Adrenal gland (tissue), 12 donors: Measurements from ENCODE around the gene MEF2C. TPM values are rescaled to one million over a fixed set of nuclear protein-coding genes. Genes with fewer than 3 reads are reported as not detected.

Experiments
- DNase-seq, 7 donors: peaks; one replicate each; pipeline ENCODE4 v3.0.0-alpha.2; 2019 to 2020
- H3K27ac ChIP-seq, 5 donors: fragments of 200-600 bp; sonication (generic) in 4 of 5; 1 replicate in 3 of 5; 2 replicates in 2 of 5; pipeline versions ENCODE4 v1.5.1 to v1.8.0; 2016 to 2020; ENCODE audit warnings: mild to moderate bottlenecking in 1 of 5
- H3K27me3 ChIP-seq: fragments of 200-600 bp; 2 replicates; pipeline ENCODE4 v1.8.0; 2021
- H3K36me3 ChIP-seq, 2 donors: fragments of 200-600 bp; replicated peaks in 1 of 2; 1 replicate in 1 of 2; 2 replicates in 1 of 2; pipeline versions ENCODE4 v1.5.1 to v1.8.0; 2018 to 2022
- H3K4me1 ChIP-seq, 2 donors: fragments of 200-600 bp; replicated peaks in 1 of 2; 1 replicate in 1 of 2; 2 replicates in 1 of 2; pipeline versions ENCODE4 v1.5.1 to v1.8.0; 2018 to 2021
- H3K4me3 ChIP-seq, 4 donors: fragments of 200-600 bp; sonication (generic) in 3 of 4; one replicate each; pipeline ENCODE4 v1.5.1; 2016 to 2018
- H3K9me3 ChIP-seq, 3 donors: fragments of 200-600 bp; sonication (generic) in 1 of 3; replicated peaks in 1 of 3; 1 replicate in 2 of 3; 2 replicates in 1 of 3; pipeline versions ENCODE4 v1.5.1 to v1.8.0; 2016 to 2021
- POLR2A ChIP-seq, 2 donors: fragments of 450-650 bp; IDR thresholded peaks; one replicate each; pipeline ENCODE4 v1.6.1; 2017; ENCODE audit warnings: antibody characterized with exemption in 2 of 2, mild to moderate bottlenecking in 2 of 2, moderate library complexity in 1 of 2
- WGBS, 4 donors: extraction: QIAGEN DNeasy Blood & Tissue Kit in 2 of 4; methylation state at CpG; one replicate each; pipeline versions ENCODE4 v1.1.5 to v1.1.7; 2013 to 2017; 5-methylcytosine and 5-hydroxymethylcytosine counted together
- intact Hi-C, 2 donors: fragments of 100-400 bp; cut with DNase I; formaldehyde crosslinking; loops; one replicate each; pipeline versions ENCODE4 v1.14.1 to v1.15.0; 2022 to 2023
- polyA plus RNA-seq, 3 donors: library from polyadenylated mRNA; stranded (reverse); fragments of 200-250 nt in 2 of 3; fragments of 350-450 nt in 1 of 3; fragmentation: Illumina TruSeq in 1 of 3; extraction: RNeasy Lipid Tissue Mini Kit (QIAGEN cat#74804) in 1 of 3; gene quantifications; one replicate each; pipeline ENCODE4 v1.2.3, GENCODE V29; 2013 to 2014
- total RNA-seq, 9 donors: library from RNA; depleted of rRNA in 4 of 9; stranded (reverse); fragments of >200 nt in 4 of 9; fragments of 120-200 nt in 1 of 9; fragmentation: NEBNext Ultra II Directional in 1 of 9; extraction: Animal tissue kit (Norgen Biotek cat#: 25700) in 1 of 9; gene quantifications; one replicate each; pipeline versions ENCODE4 v1.1.0 to v1.2.4, GENCODE V29; 2013 to 2023
- TF ChIP-seq, protein P1 (sequence below), 6 experiments: fragments of 450-650 bp in 4 of 6; fragments of 200-600 bp in 2 of 6; sonication (generic) in 1 of 6; IDR thresholded peaks; 1 replicate in 5 of 6; 2 replicates in 1 of 6; pipeline versions ENCODE4 v1.5.1 to v1.8.0; 2016 to 2021; ENCODE audit warnings: antibody characterized with exemption in 6 of 6, mild to moderate bottlenecking in 2 of 6, moderate library complexity in 1 of 6
- donor health status: healthy with polysubstance abuse.
- donor health status: Bipolar disorder and iron deficiency.
- donor health status: DM: yes; HTN: yes; CAD: no.
- donor health status: DM: no; HTN: no; CAD: no.
- donor health status: DM: no; HTN: no; CAD: no.
- donor health status: DM: yes; HTN: yes; CAD: no.

MEF2C gene
- total and polyA plus RNA-seq, 12 donors, result 26.8 to 172 (median 69.2) TPM

DNA sequence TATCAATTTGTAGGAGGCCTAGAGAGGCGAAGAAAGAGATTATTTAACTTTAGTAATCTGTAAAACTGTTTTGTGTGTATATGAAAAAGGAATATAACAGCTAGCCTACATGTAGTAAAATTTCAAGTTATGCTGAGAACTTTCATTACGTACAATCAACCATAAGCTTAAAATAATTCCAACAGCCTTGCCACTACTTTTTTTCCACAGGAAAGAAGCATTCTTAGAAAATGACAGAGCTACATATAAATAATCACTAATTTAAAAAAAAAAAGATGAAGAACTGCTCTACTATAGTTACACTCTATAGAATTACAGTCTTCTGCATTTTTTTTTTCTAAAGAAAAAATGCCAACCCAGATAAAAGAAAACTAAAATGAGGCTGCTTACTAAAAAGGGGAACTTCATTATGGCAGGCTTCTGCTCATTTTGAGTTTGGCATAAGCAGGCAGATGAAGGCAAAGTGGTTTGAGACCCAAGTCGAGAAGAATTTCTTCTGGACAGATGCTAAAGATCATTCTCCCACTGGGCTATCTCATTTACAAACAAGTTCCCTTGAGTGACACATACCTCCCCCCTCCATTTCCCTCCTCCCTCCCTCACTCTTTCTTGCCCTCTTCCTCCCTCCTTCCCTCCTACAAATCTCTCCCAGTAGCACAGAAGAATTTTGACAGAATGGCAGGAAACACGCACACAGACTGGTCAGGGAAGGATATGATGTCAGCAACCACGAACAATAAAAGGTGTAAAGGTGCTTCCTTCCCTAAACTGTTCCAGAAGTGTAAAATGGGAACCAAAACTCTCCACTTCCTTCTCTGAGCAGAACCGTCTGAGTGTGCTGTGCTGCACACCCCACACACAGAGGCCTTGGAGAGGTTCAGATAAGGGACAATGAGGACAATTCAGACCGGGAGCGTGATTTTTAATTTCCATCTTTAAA, 56.1 kb downstream of the MEF2C start:
- peak; percentile 48 to 85 (median 59) for DNase-seq
- intact Hi-C loops, result no loop called here
- peak overlapping the region in 1 of 4 donors; percentile 46 for H3K4me3 ChIP-seq

DNA sequence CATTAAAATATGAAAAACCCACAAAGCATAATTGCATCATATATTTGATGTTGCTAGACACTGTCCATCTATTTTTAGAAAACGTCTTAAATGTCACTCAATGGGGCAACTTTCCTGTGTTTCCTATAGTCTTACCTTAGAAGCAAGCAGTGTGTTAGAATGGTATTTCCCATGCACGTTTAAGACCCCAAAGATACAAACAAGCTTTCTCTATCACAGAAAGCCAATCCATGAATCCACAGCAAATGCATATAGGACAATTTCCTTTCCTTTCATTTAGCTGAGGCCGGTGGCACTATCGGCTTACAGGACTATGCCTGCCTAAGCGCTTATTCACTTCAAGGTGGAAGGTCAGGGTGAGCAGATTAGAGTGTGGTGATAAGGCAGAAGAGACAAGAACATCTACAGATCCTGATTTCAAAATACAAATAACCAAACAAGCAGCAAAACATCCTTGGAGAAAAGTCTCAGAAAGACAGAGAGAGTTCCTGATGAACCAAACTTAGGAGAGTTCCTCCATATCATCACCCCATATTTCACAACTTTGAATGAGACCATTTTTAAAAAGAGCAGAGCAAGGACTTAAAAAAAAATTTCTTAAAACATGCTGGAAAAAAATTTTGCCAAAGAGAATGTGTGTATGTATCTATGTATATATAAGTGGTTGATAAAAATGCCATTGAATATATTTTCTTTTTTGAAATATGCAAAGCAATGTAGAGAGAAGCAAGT, 57.2 kb downstream of the MEF2C start:
- intact Hi-C loops, result no loop called here
- 18 to 30% (median 25%) methylated on average over 5 of the region's 5 CpGs for WGBS, 4 donors

More for the DNA sequence above, 56.1 kb downstream of the MEF2C start:
- Histone ChIP-seq H3K4me1 (peaks cover 45 to 86% of the 10 kb centered on the region in 2 donors), H3K27ac (peak overlapping the region; percentile 24 to 92 (median 79)), H3K27me3 (no peaks in the 10 kb centered on the region), H3K36me3 (peaks cover 0 to 19% of the 10 kb centered on the region in 2 donors), H3K9me3 (no peaks in the 10 kb centered on the region)
- TF ChIP-seq, protein P1, sequence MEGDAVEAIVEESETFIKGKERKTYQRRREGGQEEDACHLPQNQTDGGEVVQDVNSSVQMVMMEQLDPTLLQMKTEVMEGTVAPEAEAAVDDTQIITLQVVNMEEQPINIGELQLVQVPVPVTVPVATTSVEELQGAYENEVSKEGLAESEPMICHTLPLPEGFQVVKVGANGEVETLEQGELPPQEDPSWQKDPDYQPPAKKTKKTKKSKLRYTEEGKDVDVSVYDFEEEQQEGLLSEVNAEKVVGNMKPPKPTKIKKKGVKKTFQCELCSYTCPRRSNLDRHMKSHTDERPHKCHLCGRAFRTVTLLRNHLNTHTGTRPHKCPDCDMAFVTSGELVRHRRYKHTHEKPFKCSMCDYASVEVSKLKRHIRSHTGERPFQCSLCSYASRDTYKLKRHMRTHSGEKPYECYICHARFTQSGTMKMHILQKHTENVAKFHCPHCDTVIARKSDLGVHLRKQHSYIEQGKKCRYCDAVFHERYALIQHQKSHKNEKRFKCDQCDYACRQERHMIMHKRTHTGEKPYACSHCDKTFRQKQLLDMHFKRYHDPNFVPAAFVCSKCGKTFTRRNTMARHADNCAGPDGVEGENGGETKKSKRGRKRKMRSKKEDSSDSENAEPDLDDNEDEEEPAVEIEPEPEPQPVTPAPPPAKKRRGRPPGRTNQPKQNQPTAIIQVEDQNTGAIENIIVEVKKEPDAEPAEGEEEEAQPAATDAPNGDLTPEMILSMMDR (IDR thresholded peaks at IDR 0.05), result no peak
- peak in 1 of 2 donors; percentile 69 for TF ChIP-seq POLR2A (IDR thresholded peaks at IDR 0.05)
- 23 to 30% (median 29%) methylated on average over 8 of the region's 8 CpGs for WGBS, 4 donors

DNA sequence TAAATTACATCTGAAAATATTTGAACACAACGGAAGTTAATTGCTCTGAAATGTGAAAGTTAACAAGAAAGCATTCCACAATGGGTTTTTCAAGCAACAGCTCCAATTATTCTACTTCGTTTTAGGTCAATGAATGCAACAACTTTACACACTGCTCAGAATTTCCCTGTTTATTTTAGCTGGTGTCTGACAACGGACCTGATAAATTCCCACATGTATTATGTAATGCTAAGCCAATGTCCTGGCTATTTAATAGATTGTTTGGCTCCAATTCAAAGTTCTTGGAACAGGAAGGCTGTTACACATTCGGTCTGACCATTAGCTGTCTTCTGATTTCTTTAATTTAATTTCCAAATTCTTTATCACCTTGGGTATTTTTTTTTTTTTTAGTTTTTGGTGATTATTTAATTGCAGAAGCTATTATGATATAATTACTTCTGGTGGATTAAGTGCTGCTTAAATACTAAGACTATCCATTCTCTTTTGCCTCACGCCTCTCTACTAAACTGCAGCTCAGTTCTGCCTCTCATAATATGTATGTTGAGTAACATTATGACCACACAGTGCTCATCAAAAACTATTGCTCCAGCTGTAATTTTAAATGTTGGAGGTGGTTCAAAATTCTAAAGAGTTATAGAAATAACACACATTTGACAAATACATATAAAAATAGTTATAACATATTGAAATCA, 57.9 kb downstream of the MEF2C start:
- 14 to 16% (median 15%) methylated on average over 5 of the region's 5 CpGs for WGBS, 4 donors
- no peaks in the 10 kb centered on the region for H3K27me3 ChIP-seq
- peaks cover 0 to 20% of the 10 kb centered on the region in 2 donors for H3K36me3 ChIP-seq
- peak overlapping the region; percentile 24 to 92 (median 79) for H3K27ac ChIP-seq
- H3K4me3 ChIP-seq, result peak overlapping the region in 1 of 4 donors; percentile 46
- peak in 1 of 7 donors; percentile 18 for DNase-seq
- intact Hi-C loops, result no loop called here
- no peaks in the 10 kb centered on the region for H3K9me3 ChIP-seq
- TF ChIP-seq, protein P1 (IDR thresholded peaks at IDR 0.05), result peak in 1 of 6 experiments; percentile 6
- peak in 1 of 2 donors; percentile 54 for TF ChIP-seq POLR2A (IDR thresholded peaks at IDR 0.05)
- peaks cover 45 to 67% of the 10 kb centered on the region in 2 donors for H3K4me1 ChIP-seq

More for the DNA sequence above, 57.2 kb downstream of the MEF2C start:
- H3K4me1 ChIP-seq, result peaks cover 45 to 74% of the 10 kb centered on the region in 2 donors
- H3K9me3 ChIP-seq, result no peaks in the 10 kb centered on the region
- peak; percentile 46 to 77 (median 72) for DNase-seq
- TF ChIP-seq, protein P1 (IDR thresholded peaks at IDR 0.05), result no peak
- peak in 1 of 2 donors; percentile 29 for TF ChIP-seq POLR2A (IDR thresholded peaks at IDR 0.05)
- peak overlapping the region in 1 of 4 donors; percentile 46 for H3K4me3 ChIP-seq
- H3K36me3 ChIP-seq, result peaks cover 0 to 20% of the 10 kb centered on the region in 2 donors
- peak overlapping the region; percentile 24 to 92 (median 79) for H3K27ac ChIP-seq
- no peaks in the 10 kb centered on the region for H3K27me3 ChIP-seq
